DMS53 treated with DMSO at 0.1 percent for 48 hours (cell line): ENCODE measurements around the gene CD40.

ENCODE experiments used
- DNase-seq: peaks from one replicate; lab custom pipeline; 2025; ENCODE audit not compliant: unreplicated experiment; lab: John Stamatoyannopoulos, UW

CD40 gene

GRCh38 chr20:46169245-46170171 is 51.4 kb downstream of the CD40 start:
- no peak for DNase-seq

- no peak for DNase-seq
Measured at GRCh38 chr20:46171476-46171875, 53.4 kb downstream of the CD40 start.

GRCh38 chr20:46171909-46172308 is 53.8 kb downstream of the CD40 start:
- no peak for DNase-seq

- DNase-seq = no peak
Measured at GRCh38 chr20:46172455-46172854, 54.3 kb downstream of the CD40 start.

GRCh38 chr20:46172961-46173536 is 54.9 kb downstream of the CD40 start:
- no peak for DNase-seq

- no peak for DNase-seq
Measured at GRCh38 chr20:46173652-46174468, 55.7 kb downstream of the CD40 start.

GRCh38 chr20:46174469-46175126 is 56.5 kb downstream of the CD40 start:
- DNase-seq = peak; percentile 56

- DNase-seq = no peak
Measured at GRCh38 chr20:46175127-46175494, 57.0 kb downstream of the CD40 start.

GRCh38 chr20:46176739-46177378 is 58.7 kb downstream of the CD40 start:
- no peak for DNase-seq

- DNase-seq = no peak
Measured at GRCh38 chr20:46177768-46178167, 59.7 kb downstream of the CD40 start.

- DNase-seq = no peak
Measured at GRCh38 chr20:46178891-46179290, 60.8 kb downstream of the CD40 start.
